NCI-H2171 treated with DMSO at 0.1 percent for 48 hours (cell line): Measurements from ENCODE around the gene HMCN1.

ENCODE experiments used
- DNase-seq: peaks from one replicate; lab custom pipeline; 2025; lab: John Stamatoyannopoulos, UW

HMCN1 gene

GRCh38 chr1:185912504-185912903 lies 178.3 kb downstream of the HMCN1 start:
- DNase-seq, result no peak

GRCh38 chr1:185914089-185914488 lies 179.9 kb downstream of the HMCN1 start:
- no peak for DNase-seq

- no peak for DNase-seq
Measured at GRCh38 chr1:185916861-185917260, 182.7 kb downstream of the HMCN1 start.

- DNase-seq, result no peak
Measured at GRCh38 chr1:185917646-185918045, 183.5 kb downstream of the HMCN1 start.

- peak; percentile 34 for DNase-seq
Measured at GRCh38 chr1:185920602-185921001, 186.4 kb downstream of the HMCN1 start.

- DNase-seq, result no peak
Measured at GRCh38 chr1:185921636-185922035, 187.4 kb downstream of the HMCN1 start.

GRCh38 chr1:185926588-185926987 lies 192.4 kb downstream of the HMCN1 start:
- DNase-seq, result no peak

GRCh38 chr1:185929776-185930175 lies 195.6 kb downstream of the HMCN1 start:
- DNase-seq, result no peak

GRCh38 chr1:185931438-185931837 lies 197.2 kb downstream of the HMCN1 start:
- no peak for DNase-seq

GRCh38 chr1:185933580-185933979 lies 199.4 kb downstream of the HMCN1 start:
- DNase-seq, result no peak

GRCh38 chr1:185934476-185935189 lies 200.4 kb downstream of the HMCN1 start:
- no peak for DNase-seq

GRCh38 chr1:185935360-185935759 lies 201.2 kb downstream of the HMCN1 start:
- DNase-seq, result no peak

- DNase-seq, result peak; percentile 91
Measured at GRCh38 chr1:185936641-185937040, 202.4 kb downstream of the HMCN1 start.

- peak; percentile 47 for DNase-seq
Measured at GRCh38 chr1:185938396-185938795, 204.2 kb downstream of the HMCN1 start.

- DNase-seq, result no peak
Measured at GRCh38 chr1:185939142-185939541, 205.0 kb downstream of the HMCN1 start.

GRCh38 chr1:185942961-185943360 lies 208.8 kb downstream of the HMCN1 start:
- DNase-seq, result no peak

- DNase-seq, result no peak
Measured at GRCh38 chr1:185956881-185957280, 222.7 kb downstream of the HMCN1 start.

- DNase-seq, result no peak
Measured at GRCh38 chr1:185957441-185958363, 223.5 kb downstream of the HMCN1 start.

- no peak for DNase-seq
Measured at GRCh38 chr1:185960422-185961321, 226.5 kb downstream of the HMCN1 start.

- DNase-seq, result no peak
Measured at GRCh38 chr1:185961664-185962063, 227.5 kb downstream of the HMCN1 start.

GRCh38 chr1:185964946-185965345 lies 230.8 kb downstream of the HMCN1 start:
- DNase-seq, result no peak

- no peak for DNase-seq
Measured at GRCh38 chr1:185965870-185966269, 231.7 kb downstream of the HMCN1 start.
